ENCODE measurements around the gene CYP20A1. TPM values are rescaled to one million over a fixed set of nuclear protein-coding genes. Genes with fewer than 3 reads are reported as not detected.
"Not testable (repeated sequence)": the region's sequence is repeated elsewhere in the genome, so short reads cannot be mapped to it uniquely, and the experiment has no call there.

CYP20A1 gene
- total and polyA plus RNA-seq, 2 donors (not counting 1 experiment from before 2014, with no cell fraction given), result 35.9 to 36.3 TPM

- Histone ChIP-seq H3K27me3 (ENCODE audit: control insufficient read depth, insufficient read depth, low read length) (no peaks in the 10 kb centered on the region), H3K9me3 (ENCODE audit: control insufficient read depth, insufficient read depth, low read depth, low read length) (no peaks in the 10 kb centered on the region), H3K9ac (ENCODE audit: insufficient read depth, low read length) (no peak overlapping the region), H3K79me2 (ENCODE audit: control insufficient read depth, insufficient read depth, low read length) (peaks cover 24% of the 10 kb centered on the region), H3K4me3 (replicated peaks in 1 of 4; ENCODE audit: control extremely low read depth in 1 of 4, insufficient read depth in 1 of 4, low read depth in 3 of 4, low read length in 4 of 4) (no peak overlapping the region), H3K36me3 (ENCODE audit: control insufficient read depth, insufficient read depth, low read length) (no peaks in the 10 kb centered on the region), H3K4me1 (ENCODE audit: control insufficient read depth, extremely low read depth, insufficient read depth, low read length) (no peaks in the 10 kb centered on the region), H2AFZ (ENCODE audit: low read length) (no peak overlapping the region), H3K4me2 (ENCODE audit: extremely low read depth, insufficient read depth, low read length) (no peak overlapping the region), H3K27ac (ENCODE audit: insufficient read depth, low read length) (no peak overlapping the region), H4K20me1 (ENCODE audit: control insufficient read depth, extremely low read depth, insufficient read depth, low read length) (no peaks in the 10 kb centered on the region)
- TF ChIP-seq CTCF (conservative IDR thresholded peaks at IDR 0.05 in 1 of 2, IDR thresholded peaks at IDR 0.05 in 1 of 2; ENCODE audit: low read depth in 1 of 2, low read length in 2 of 2), result no peak
- no peak for DNase-seq (ENCODE audit: low read depth in 2 of 2)
Observed at GRCh38 chr2:203242518-203242917, 3.7 kb downstream of the CYP20A1 start.

DNA sequence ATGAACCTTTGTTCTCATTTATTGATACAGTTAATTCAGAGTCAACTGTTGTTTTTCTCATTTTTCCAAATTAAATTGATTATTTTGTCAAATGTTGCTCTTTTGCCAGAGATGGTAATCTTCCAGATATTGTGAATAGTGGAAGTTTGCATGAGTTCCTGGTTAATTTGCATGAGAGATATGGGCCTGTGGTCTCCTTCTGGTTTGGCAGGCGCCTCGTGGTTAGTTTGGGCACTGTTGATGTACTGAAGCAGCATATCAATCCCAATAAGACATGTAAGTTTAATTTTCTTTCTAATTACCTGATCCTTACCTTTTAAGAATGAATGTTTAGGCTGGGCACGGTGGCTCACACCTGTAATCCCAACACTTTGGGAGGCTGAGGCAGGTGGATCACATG, 7.8 kb downstream of the CYP20A1 start:
- H3K36me3 ChIP-seq (ENCODE audit: control insufficient read depth, insufficient read depth, low read length), result no peaks in the 10 kb centered on the region
- peaks cover 6% of the 10 kb centered on the region for H3K79me2 ChIP-seq (ENCODE audit: control insufficient read depth, insufficient read depth, low read length)
- H2AFZ ChIP-seq (ENCODE audit: low read length), result no peak overlapping the region
- no peak overlapping the region for H3K4me3 ChIP-seq (replicated peaks in 1 of 4; ENCODE audit: control extremely low read depth in 1 of 4, insufficient read depth in 1 of 4, low read depth in 3 of 4, low read length in 4 of 4)
- H3K27me3 ChIP-seq (ENCODE audit: control insufficient read depth, insufficient read depth, low read length), result no peaks in the 10 kb centered on the region
- no peak overlapping the region for H3K9ac ChIP-seq (ENCODE audit: insufficient read depth, low read length)
- H3K4me2 ChIP-seq (ENCODE audit: extremely low read depth, insufficient read depth, low read length), result no peak overlapping the region
- TF ChIP-seq EZH2 (IDR thresholded peaks at IDR 0.05; ENCODE audit: low read length, missing control alignments) (no peak), CTCF (conservative IDR thresholded peaks at IDR 0.05 in 1 of 2, IDR thresholded peaks at IDR 0.05 in 1 of 2; ENCODE audit: low read depth in 1 of 2, low read length in 2 of 2) (no peak)
- no peak for DNase-seq (ENCODE audit: low read depth in 2 of 2)
- no peaks in the 10 kb centered on the region for H4K20me1 ChIP-seq (ENCODE audit: control insufficient read depth, extremely low read depth, insufficient read depth, low read length)
- H3K4me1 ChIP-seq (ENCODE audit: control insufficient read depth, extremely low read depth, insufficient read depth, low read length), result no peaks in the 10 kb centered on the region
- H3K9me3 ChIP-seq (ENCODE audit: control insufficient read depth, insufficient read depth, low read depth, low read length), result no peaks in the 10 kb centered on the region
- H3K27ac ChIP-seq (ENCODE audit: insufficient read depth, low read length), result no peak overlapping the region

- no peak overlapping the region for H3K4me3 ChIP-seq (replicated peaks in 1 of 4; ENCODE audit: control extremely low read depth in 1 of 4, insufficient read depth in 1 of 4, low read depth in 3 of 4, low read length in 4 of 4)
- H3K27me3 ChIP-seq (ENCODE audit: control insufficient read depth, insufficient read depth, low read length), result no peaks in the 10 kb centered on the region
- H4K20me1 ChIP-seq (ENCODE audit: control insufficient read depth, extremely low read depth, insufficient read depth, low read length), result no peaks in the 10 kb centered on the region
- DNase-seq (ENCODE audit: low read depth in 2 of 2), result no peak
- H3K4me2 ChIP-seq (ENCODE audit: extremely low read depth, insufficient read depth, low read length), result no peak overlapping the region
- no peak for TF ChIP-seq CTCF (conservative IDR thresholded peaks at IDR 0.05 in 1 of 2, IDR thresholded peaks at IDR 0.05 in 1 of 2; ENCODE audit: low read depth in 1 of 2, low read length in 2 of 2)
- no peak for TF ChIP-seq EZH2 (IDR thresholded peaks at IDR 0.05; ENCODE audit: low read length, missing control alignments)
- H3K36me3 ChIP-seq (ENCODE audit: control insufficient read depth, insufficient read depth, low read length), result peaks cover 3% of the 10 kb centered on the region
- H3K27ac ChIP-seq (ENCODE audit: insufficient read depth, low read length), result no peak overlapping the region
- H3K9ac ChIP-seq (ENCODE audit: insufficient read depth, low read length), result no peak overlapping the region
- no peaks in the 10 kb centered on the region for H3K79me2 ChIP-seq (ENCODE audit: control insufficient read depth, insufficient read depth, low read length)
- H3K9me3 ChIP-seq (ENCODE audit: control insufficient read depth, insufficient read depth, low read depth, low read length), result no peaks in the 10 kb centered on the region
- no peaks in the 10 kb centered on the region for H3K4me1 ChIP-seq (ENCODE audit: control insufficient read depth, extremely low read depth, insufficient read depth, low read length)
- H2AFZ ChIP-seq (ENCODE audit: low read length), result no peak overlapping the region
Observed at GRCh38 chr2:203252818-203253217, 14.0 kb downstream of the CYP20A1 start.

GRCh38 chr2:203253422-203254095, 14.7 kb downstream of the CYP20A1 start:
- not testable (repeated sequence) for H4K20me1 ChIP-seq (ENCODE audit: control insufficient read depth, extremely low read depth, insufficient read depth, low read length); H3K4me3 ChIP-seq (replicated peaks in 1 of 4; ENCODE audit: control extremely low read depth in 1 of 4, insufficient read depth in 1 of 4, low read depth in 3 of 4, low read length in 4 of 4); H3K27ac ChIP-seq (ENCODE audit: insufficient read depth, low read length); H3K79me2 ChIP-seq (ENCODE audit: control insufficient read depth, insufficient read depth, low read length); DNase-seq (ENCODE audit: low read depth in 2 of 2); H3K9me3 ChIP-seq (ENCODE audit: control insufficient read depth, insufficient read depth, low read depth, low read length); H3K4me2 ChIP-seq (ENCODE audit: extremely low read depth, insufficient read depth, low read length); H2AFZ ChIP-seq (ENCODE audit: low read length); H3K4me1 ChIP-seq (ENCODE audit: control insufficient read depth, extremely low read depth, insufficient read depth, low read length); H3K9ac ChIP-seq (ENCODE audit: insufficient read depth, low read length); H3K36me3 ChIP-seq (ENCODE audit: control insufficient read depth, insufficient read depth, low read length); H3K27me3 ChIP-seq (ENCODE audit: control insufficient read depth, insufficient read depth, low read length)

All from fibroblast of lung (primary cell).